ENCODE measurements around the gene ALDH1A1. TPM values are rescaled to one million over a fixed set of nuclear protein-coding genes. Genes with fewer than 3 reads are reported as not detected.

Gene ALDH1A1
- total and polyA plus RNA-seq, 2 of the 8 experiments (the other 6 are each of a cell fraction or from before 2014, with no cell fraction given) = 0.50 to 0.82 TPM

DNA sequence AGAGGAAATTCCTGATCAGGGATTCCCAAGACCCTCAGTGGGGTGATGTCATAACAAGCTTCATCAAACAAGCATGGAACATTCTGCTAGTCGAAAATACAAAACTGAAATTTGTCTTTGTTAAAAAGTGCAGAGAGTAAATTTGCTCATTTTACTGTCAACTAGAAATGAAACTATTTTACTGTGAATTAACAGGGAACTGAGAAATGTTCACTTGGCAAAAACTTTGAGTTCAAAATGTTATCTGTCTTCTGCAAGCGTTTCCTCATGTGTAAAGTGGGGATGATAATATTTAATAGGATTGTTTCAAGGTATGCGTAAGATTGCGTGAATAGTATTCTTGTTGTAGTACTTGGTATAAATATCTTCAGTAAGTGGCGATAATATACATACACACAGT is 45.4 kb downstream of the ALDH1A1 start:
- no peak overlapping the region for H3K18ac ChIP-seq (ENCODE audit: extremely low read depth, low read length)
- no peaks in the 10 kb centered on the region for H3K36me3 ChIP-seq (ENCODE audit: control insufficient read depth in 2 of 4, insufficient read depth in 4 of 4, low read length in 3 of 4)
- H3K79me1 ChIP-seq (ENCODE audit: low read depth, low read length) = no peaks in the 10 kb centered on the region
- FAIRE-seq = no peak
- no peak overlapping the region for H2AK5ac ChIP-seq (ENCODE audit: low read depth, low read length)
- no peak overlapping the region for H2BK20ac ChIP-seq (ENCODE audit: low read length)
- no peak overlapping the region for H3K27ac ChIP-seq (ENCODE audit: low read depth, low read length)
- no peak overlapping the region for H3K4ac ChIP-seq (replicated peaks; ENCODE audit: insufficient read length, low read depth, low read length)
- no peak overlapping the region for H2BK15ac ChIP-seq (ENCODE audit: low read length)
- H2BK5ac ChIP-seq (ENCODE audit: low read depth, low read length) = no peak overlapping the region
- H2AFZ ChIP-seq (ENCODE audit: low read length) = no peak overlapping the region
- no peak for DNase-seq (ENCODE audit: low read depth in 1 of 2, low spot score in 2 of 2)
- no peak overlapping the region for H3K4me2 ChIP-seq (ENCODE audit: insufficient read depth in 1 of 2, low read depth in 2 of 2, low read length in 2 of 2)
- no peaks in the 10 kb centered on the region for H3K9me3 ChIP-seq (ENCODE audit: insufficient read depth in 2 of 2, low read depth in 1 of 2, low read length in 1 of 2)
- no peak overlapping the region for H3K9ac ChIP-seq (replicated peaks in 1 of 4; ENCODE audit: extremely low read depth in 1 of 4, low read depth in 3 of 4, low read length in 3 of 4)
- H3K79me2 ChIP-seq (ENCODE audit: control insufficient read depth in 1 of 2, insufficient read depth in 2 of 2, low read length in 2 of 2) = no peaks in the 10 kb centered on the region
- H3K4me1 ChIP-seq (replicated peaks in 1 of 4; ENCODE audit: control insufficient read depth in 3 of 4, insufficient read depth in 4 of 4, low read length in 3 of 4) = no peaks in the 10 kb centered on the region
- no peaks in the 10 kb centered on the region for H3K27me3 ChIP-seq (replicated peaks in 1 of 4; ENCODE audit: control insufficient read depth in 3 of 4, extremely low read depth in 1 of 4, insufficient read depth in 3 of 4, low read length in 3 of 4)
- ChIA-PET CTCF (ENCODE audit: partially characterized antibody) (interaction anchor here (1.5 kb wide), 1 partner anchor 24 kb away, joined by 4 read pairs; no protein-coding TSS in a partner anchor), POLR2A (ENCODE audit: partially characterized antibody) (no interaction called here)
- no peak overlapping the region for H3K4me3 ChIP-seq (ENCODE audit: extremely low read depth in 1 of 4, insufficient read depth in 2 of 4, low read depth in 3 of 4, low read length in 4 of 4)
- no peaks in the 10 kb centered on the region for H4K20me1 ChIP-seq (replicated peaks in 1 of 2; ENCODE audit: control insufficient read depth in 1 of 2, insufficient read depth in 2 of 2, low read length in 2 of 2)
- no peak overlapping the region for H4K5ac ChIP-seq (ENCODE audit: insufficient read length, low read depth, low read length)
- no peak overlapping the region for H2BK12ac ChIP-seq (ENCODE audit: low read depth, low read length)
- H2BK120ac ChIP-seq (replicated peaks; ENCODE audit: low read depth, low read length) = no peak overlapping the region
- WGBS, 2 experiments (ENCODE audit: extremely low coverage in 1 of 2, insufficient coverage in 1 of 2, insufficient read length in 1 of 2, insufficient replicate concordance in 2 of 2, low coverage in 1 of 2, low lambda C conversion rate in 2 of 2, missing lambda C conversion rate in 1 of 2) = 95 to 100% methylated on average over 2 to 5 of the region's 5 CpGs
- no peak overlapping the region for H4K8ac ChIP-seq (ENCODE audit: extremely low read depth, insufficient read depth, low read length)
- H3K23ac ChIP-seq (ENCODE audit: insufficient read length) = no peak overlapping the region
- H3K56ac ChIP-seq (replicated peaks; ENCODE audit: insufficient read length, low read depth, low read length) = no peak overlapping the region
- H3K14ac ChIP-seq (ENCODE audit: insufficient read length) = no peak overlapping the region
- H3K23me2 ChIP-seq (ENCODE audit: low read depth, low read length) = no peaks in the 10 kb centered on the region
- H4K91ac ChIP-seq (replicated peaks; ENCODE audit: insufficient read length, low read length) = no peak overlapping the region
- TF ChIP-seq, protein P1, sequence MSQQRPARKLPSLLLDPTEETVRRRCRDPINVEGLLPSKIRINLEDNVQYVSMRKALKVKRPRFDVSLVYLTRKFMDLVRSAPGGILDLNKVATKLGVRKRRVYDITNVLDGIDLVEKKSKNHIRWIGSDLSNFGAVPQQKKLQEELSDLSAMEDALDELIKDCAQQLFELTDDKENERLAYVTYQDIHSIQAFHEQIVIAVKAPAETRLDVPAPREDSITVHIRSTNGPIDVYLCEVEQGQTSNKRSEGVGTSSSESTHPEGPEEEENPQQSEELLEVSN (IDR thresholded peaks at IDR 0.05) = no peak
- TF ChIP-seq MAFK (IDR thresholded peaks at IDR 0.05; ENCODE audit: low read depth, low read length) (no peak), SIX5 (IDR thresholded peaks at IDR 0.05; ENCODE audit: low read depth, low read length) (no peak), POU5F1 (IDR thresholded peaks at IDR 0.05; ENCODE audit: low read depth, low read length) (no peak), CREB1 (IDR thresholded peaks at IDR 0.05) (no peak), GABPA (IDR thresholded peaks at IDR 0.05; ENCODE audit: borderline replicate concordance, insufficient read depth, low read length) (no peak), RNF2 (IDR thresholded peaks at IDR 0.05; ENCODE audit: borderline replicate concordance, low read depth, low read length, missing control alignments, poor library complexity, severe bottlenecking) (no peak), EP300 (IDR thresholded peaks at IDR 0.05; ENCODE audit: borderline replicate concordance in 1 of 2, low read depth in 2 of 2, low read length in 2 of 2) (no peak)
- TF ChIP-seq, protein P2, sequence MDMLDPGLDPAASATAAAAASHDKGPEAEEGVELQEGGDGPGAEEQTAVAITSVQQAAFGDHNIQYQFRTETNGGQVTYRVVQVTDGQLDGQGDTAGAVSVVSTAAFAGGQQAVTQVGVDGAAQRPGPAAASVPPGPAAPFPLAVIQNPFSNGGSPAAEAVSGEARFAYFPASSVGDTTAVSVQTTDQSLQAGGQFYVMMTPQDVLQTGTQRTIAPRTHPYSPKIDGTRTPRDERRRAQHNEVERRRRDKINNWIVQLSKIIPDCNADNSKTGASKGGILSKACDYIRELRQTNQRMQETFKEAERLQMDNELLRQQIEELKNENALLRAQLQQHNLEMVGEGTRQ (IDR thresholded peaks at IDR 0.05; ENCODE audit: low read length) = no peak
- TF ChIP-seq, protein P3, sequence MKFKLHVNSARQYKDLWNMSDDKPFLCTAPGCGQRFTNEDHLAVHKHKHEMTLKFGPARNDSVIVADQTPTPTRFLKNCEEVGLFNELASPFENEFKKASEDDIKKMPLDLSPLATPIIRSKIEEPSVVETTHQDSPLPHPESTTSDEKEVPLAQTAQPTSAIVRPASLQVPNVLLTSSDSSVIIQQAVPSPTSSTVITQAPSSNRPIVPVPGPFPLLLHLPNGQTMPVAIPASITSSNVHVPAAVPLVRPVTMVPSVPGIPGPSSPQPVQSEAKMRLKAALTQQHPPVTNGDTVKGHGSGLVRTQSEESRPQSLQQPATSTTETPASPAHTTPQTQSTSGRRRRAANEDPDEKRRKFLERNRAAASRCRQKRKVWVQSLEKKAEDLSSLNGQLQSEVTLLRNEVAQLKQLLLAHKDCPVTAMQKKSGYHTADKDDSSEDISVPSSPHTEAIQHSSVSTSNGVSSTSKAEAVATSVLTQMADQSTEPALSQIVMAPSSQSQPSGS (IDR thresholded peaks at IDR 0.05; ENCODE audit: low read length) = no peak

Measured in H1 (cell line).